NB4 (cell line): ENCODE results near the gene VEGFA.

Experiments used
- CTCF ChIP-seq: IDR thresholded peaks from one replicate; pipeline ENCODE4 v1.5.1; 2012; ENCODE audit warnings: low read depth, low read length
- POLR2A ChIP-seq: IDR thresholded peaks from 2 replicates; pipeline ENCODE4 v1.6.1; 2011; ENCODE audit warnings: mild to moderate bottlenecking; ENCODE audit not compliant: insufficient read length; ENCODE audit errors: extremely low read depth

GRCh38 chr6:43778131-43778855 is 8.3 kb downstream of the VEGFA start:
- TF ChIP-seq CTCF (no peak), POLR2A (no peak)
